ENCODE measurements around the gene HSD17B14. TPM values are rescaled to one million over a fixed set of nuclear protein-coding genes. Genes with fewer than 3 reads are reported as not detected.

HSD17B14 gene
- total and polyA plus RNA-seq, 2 of the 8 experiments (the other 6 are each of a cell fraction or from before 2014, with no cell fraction given) = 8.4 to 25.5 TPM

GRCh38 chr19:48814895-48815294 is 21.4 kb downstream of the HSD17B14 start:
- no peak overlapping the region for H3K18ac ChIP-seq (ENCODE audit: extremely low read depth, low read length)
- POLR2A ChIA-PET (ENCODE audit: partially characterized antibody) = interaction anchor here (0.7 to 3.0 kb wide), 4 partner anchors 19 to 156 kb away, joined by 3 to 12 read pairs (median 4); partner anchors contain the start of gene PPP1R15A

More at GRCh38 chr19:48814895-48815294, 21.4 kb downstream of the HSD17B14 start:
- Histone ChIP-seq H2BK15ac (ENCODE audit: low read length) (no peak overlapping the region), H4K5ac (ENCODE audit: insufficient read length, low read depth, low read length) (no peak overlapping the region), H3K14ac (ENCODE audit: insufficient read length) (no peak overlapping the region), H3K36me3 (ENCODE audit: control insufficient read depth in 2 of 4, insufficient read depth in 4 of 4, low read length in 3 of 4) (no peaks in the 10 kb centered on the region), H2AK5ac (ENCODE audit: low read depth, low read length) (no peak overlapping the region), H3K4me2 (ENCODE audit: insufficient read depth in 1 of 2, low read depth in 2 of 2, low read length in 2 of 2) (no peak overlapping the region), H3K27me3 (replicated peaks in 1 of 4; ENCODE audit: control insufficient read depth in 3 of 4, extremely low read depth in 1 of 4, insufficient read depth in 3 of 4, low read length in 3 of 4) (peaks cover 0 to 5% (median 0%) of the 10 kb centered on the region in 4 experiments; a peak in 2 of 7 replicates), H4K8ac (ENCODE audit: extremely low read depth, insufficient read depth, low read length) (no peak overlapping the region), H3K79me1 (ENCODE audit: low read depth, low read length) (no peaks in the 10 kb centered on the region; the same call in 1 of the 2 replicates), H2BK5ac (ENCODE audit: low read depth, low read length) (no peak overlapping the region), H3K23ac (ENCODE audit: insufficient read length) (no peak overlapping the region), H3K4ac (replicated peaks; ENCODE audit: insufficient read length, low read depth, low read length) (no peak overlapping the region), H3K4me3 (ENCODE audit: extremely low read depth in 1 of 4, insufficient read depth in 2 of 4, low read depth in 3 of 4, low read length in 4 of 4) (no peak overlapping the region), H3K79me2 (ENCODE audit: control insufficient read depth in 1 of 2, insufficient read depth in 2 of 2, low read length in 2 of 2) (0 out of 4 replicates have a peak, but pooled peaks cover 0 to 2% of the 10 kb centered on the region in 2 experiments), H3K27ac (ENCODE audit: low read depth, low read length) (no peak overlapping the region), H2BK12ac (ENCODE audit: low read depth, low read length) (peak overlapping the region; percentile 71; the same call in 1 of the 2 replicates), H2BK120ac (replicated peaks; ENCODE audit: low read depth, low read length) (no peak overlapping the region), H4K20me1 (replicated peaks in 1 of 2; ENCODE audit: control insufficient read depth in 1 of 2, insufficient read depth in 2 of 2, low read length in 2 of 2) (no peaks in the 10 kb centered on the region), H3K23me2 (ENCODE audit: low read depth, low read length) (peaks cover 10% of the 10 kb centered on the region; the same call in 1 of the 2 replicates), H4K91ac (replicated peaks; ENCODE audit: insufficient read length, low read length) (no peak overlapping the region), H3K56ac (replicated peaks; ENCODE audit: insufficient read length, low read depth, low read length) (no peak overlapping the region), H3K9me3 (ENCODE audit: insufficient read depth in 2 of 2, low read depth in 1 of 2, low read length in 1 of 2) (no peaks in the 10 kb centered on the region), H3K4me1 (replicated peaks in 1 of 4; ENCODE audit: control insufficient read depth in 3 of 4, insufficient read depth in 4 of 4, low read length in 3 of 4) (peaks cover 3 to 8% (median 5%) of the 10 kb centered on the region in 4 experiments), H2AFZ (ENCODE audit: low read length) (no peak overlapping the region), H3K9ac (replicated peaks in 1 of 4; ENCODE audit: extremely low read depth in 1 of 4, low read depth in 3 of 4, low read length in 3 of 4) (no peak overlapping the region), H2BK20ac (ENCODE audit: low read length) (no peak overlapping the region)
- TF ChIP-seq SAP30 (IDR thresholded peaks at IDR 0.05; ENCODE audit: insufficient read depth, insufficient replicate concordance, low read length) (no peak), SP4 (IDR thresholded peaks at IDR 0.05; ENCODE audit: low read length) (no peak), BRCA1 (IDR thresholded peaks at IDR 0.05; ENCODE audit: low read depth, low read length) (no peak), SIRT6 (IDR thresholded peaks at IDR 0.05; ENCODE audit: low read length) (no peak), POLR2AphosphoS5 (IDR thresholded peaks at IDR 0.05; ENCODE audit: low read depth, low read length) (no peak), POLR2A (IDR thresholded peaks at IDR 0.05; ENCODE audit: control extremely low read depth in 1 of 2, low read depth in 2 of 2, low read length in 2 of 2) (no peak)
- no peak for DNase-seq (ENCODE audit: low read depth in 1 of 2, low spot score in 2 of 2)
- WGBS, 2 experiments (ENCODE audit: extremely low coverage in 1 of 2, insufficient coverage in 1 of 2, insufficient read length in 1 of 2, insufficient replicate concordance in 2 of 2, low coverage in 1 of 2, low lambda C conversion rate in 2 of 2, missing lambda C conversion rate in 1 of 2) = 88% methylated on average over 6 of the region's 6 CpGs; no CpG with 5 or more reads in 1 of the 2 experiments
- CTCF ChIA-PET (ENCODE audit: partially characterized antibody) = interaction anchor here (0.6 to 13.8 kb wide), 10 partner anchors 8 to 182 kb away, joined by 3 to 285 read pairs (median 3); no protein-coding TSS in a partner anchor
- FAIRE-seq = no peak

All from H1 (cell line).